K562 (cell line): ENCODE data around the gene ROBO1. TPM values are rescaled to one million over a fixed set of nuclear protein-coding genes. Genes with fewer than 3 reads are reported as not detected.

Source experiments
- ATAC-seq: fragments of 200-7000 bp; cut with Tn5 transposase; 3 replicates; pipeline ENCODE4 v1.9.1; 2020; ENCODE audit warnings: moderate library complexity
- BruUV-seq: library from RNA; stranded (reverse); fragments of 400-500 nt; replicated peaks from 2 replicates; lab custom pipeline; 2021; lab: Mats Ljungman, UMichigan
- CTCF ChIA-PET: fragments of 300-600 bp; formaldehyde crosslinking; extraction: SDS; loops from one replicate; lab custom pipeline; 2021; ENCODE audit warnings: low intra/inter-chr PET ratio; lab: Yijun Ruan, JAX
- POLR2A ChIA-PET: fragments of 300-600, 350-650 bp; sonication (Branson Sonifier 250); formaldehyde crosslinking; extraction: SDS; loops from one replicate; lab custom pipeline; 2021; ENCODE audit warnings: antibody characterized with exemption, inconsistent platforms; lab: Yijun Ruan, JAX
- DNase-seq, 4 experiments: peaks; one replicate each; pipeline versions ENCODE4 v3.0.0 to v3.0.0-alpha.2; 2011 to 2018; ENCODE audit warnings: low spot score in 3 of 4, mixed read lengths in 3 of 4; ENCODE audit errors: extremely low read depth in 1 of 4
- FAIRE-seq: peaks from 2 replicates; lab custom pipeline; 2011; peaks lifted over from hg19 to GRCh38; lab: Jason Lieb, UNC
- H2AFZ ChIP-seq: 2 replicates; pipeline ENCODE4 v1.6.0; 2011; ENCODE audit warnings: low read depth, low read length, control low read depth, inconsistent platforms
- H3K27ac ChIP-seq: fragments of 200-600 bp; 3 replicates; pipeline ENCODE4 v1.8.0; 2011; ENCODE audit warnings: low read depth, mild to moderate bottlenecking, control low read depth, inconsistent platforms, low read length, moderate library complexity, mixed read lengths; ENCODE audit errors: extremely low read depth
- H3K27me3 ChIP-seq, 2 experiments: fragments of 300-600 bp in 1 of 2; 2 replicates in 1 of 2; 3 replicates in 1 of 2; pipeline versions ENCODE4 v1.6.0 to v1.8.0; 2011; ENCODE audit warnings: inconsistent platforms in 2 of 2, low read length in 2 of 2, mild to moderate bottlenecking in 1 of 2, mixed read lengths in 1 of 2, moderate library complexity in 1 of 2; ENCODE audit not compliant: control insufficient read depth in 2 of 2, insufficient read depth in 2 of 2
- H3K36me3 ChIP-seq: fragments of 300-600 bp; 3 replicates; pipeline ENCODE4 v1.8.0; 2011; ENCODE audit warnings: mild to moderate bottlenecking, low read length, inconsistent platforms; ENCODE audit not compliant: control insufficient read depth, insufficient read depth
- H3K4me1 ChIP-seq, 2 experiments: fragments of 200-600 bp in 1 of 2; replicated peaks in 1 of 2; 2 replicates in 1 of 2; 3 replicates in 1 of 2; pipeline versions ENCODE4 v1.5.1 to v1.8.0; 2011; ENCODE audit warnings: inconsistent platforms in 2 of 2, low read length in 2 of 2, mild to moderate bottlenecking in 1 of 2, mixed read lengths in 1 of 2, moderate library complexity in 1 of 2; ENCODE audit not compliant: control insufficient read depth in 2 of 2, insufficient read depth in 2 of 2
- H3K4me2 ChIP-seq: 2 replicates; pipeline ENCODE4 v1.6.1; 2011; ENCODE audit warnings: low read length, control low read depth, inconsistent platforms, mixed read lengths; ENCODE audit not compliant: insufficient read depth
- H3K4me3 ChIP-seq: fragments of 200-600 bp; sonication (generic), shearing (Covaris generic); 2 replicates; pipeline ENCODE4 v1.5.1; 2016; ENCODE audit warnings: control low read depth, inconsistent platforms
- H3K79me2 ChIP-seq: fragments of 200-600 bp; 3 replicates; pipeline ENCODE4 v1.8.0; 2011; ENCODE audit warnings: low read length, inconsistent platforms; ENCODE audit not compliant: control insufficient read depth, insufficient read depth
- H3K9ac ChIP-seq, 2 experiments: 2 replicates each; pipeline versions ENCODE4 v1.6.0 to v1.6.1; 2011; ENCODE audit warnings: low read depth in 2 of 2, low read length in 2 of 2, control low read depth in 1 of 2, inconsistent platforms in 1 of 2, mild to moderate bottlenecking in 1 of 2, mixed read lengths in 1 of 2; ENCODE audit not compliant: insufficient read depth in 1 of 2
- H3K9me1 ChIP-seq: one replicate; pipeline ENCODE4 v1.6.0; 2011; ENCODE audit warnings: inconsistent platforms, mild to moderate bottlenecking, low read length, moderate library complexity; ENCODE audit not compliant: control insufficient read depth, insufficient read depth
- H3K9me3 ChIP-seq: replicated peaks from 2 replicates; pipeline ENCODE4 v1.5.1; 2011; ENCODE audit warnings: low read depth, low read length, inconsistent platforms; ENCODE audit not compliant: control insufficient read depth, insufficient read depth
- H4K20me1 ChIP-seq: replicated peaks from 2 replicates; pipeline ENCODE4 v1.6.1; 2011; ENCODE audit warnings: low read length, inconsistent platforms, mixed read lengths; ENCODE audit not compliant: control insufficient read depth, insufficient read depth
- BMI1 ChIP-seq: fragments of 150-350 bp; IDR thresholded peaks from 2 replicates; pipeline ENCODE4 v1.6.1; 2014; ENCODE audit warnings: low read length
- HNRNPL ChIP-seq: fragments of 200-400 bp; formaldehyde crosslinking; IDR thresholded peaks from 2 replicates; pipeline ENCODE4 v1.6.1; 2017; ENCODE audit warnings: low read depth, mild to moderate bottlenecking, low read length
- NELFE ChIP-seq: IDR thresholded peaks from 2 replicates; pipeline ENCODE4 v1.6.1; 2011; ENCODE audit warnings: mild to moderate bottlenecking; ENCODE audit not compliant: insufficient read depth, insufficient read length
- PRPF4 ChIP-seq: fragments of 200-400 bp; formaldehyde crosslinking; IDR thresholded peaks from one replicate; pipeline ENCODE4 v1.6.1; 2017; ENCODE audit warnings: low read length, low read depth, mild to moderate bottlenecking; ENCODE audit not compliant: insufficient read depth, poor library complexity, severe bottlenecking
- RBM25 ChIP-seq: fragments of 200-400 bp; formaldehyde crosslinking; IDR thresholded peaks from 2 replicates; pipeline ENCODE4 v1.6.1; 2018; ENCODE audit warnings: low read length, low read depth, moderate library complexity; ENCODE audit not compliant: severe bottlenecking
- SAFB2 ChIP-seq: fragments of 200-400 bp; formaldehyde crosslinking; IDR thresholded peaks from 2 replicates; pipeline ENCODE4 v1.6.1; 2018; ENCODE audit warnings: borderline replicate concordance, low read length, low read depth, moderate library complexity; ENCODE audit not compliant: severe bottlenecking
- SNRNP70 ChIP-seq: fragments of 200-400 bp; formaldehyde crosslinking; optimal IDR thresholded peaks from 2 replicates; pipeline ENCODE3; 2017; ENCODE audit warnings: low read depth, low read length
- STAT6 ChIP-seq: sonication (generic); formaldehyde crosslinking; IDR thresholded peaks from 2 replicates; pipeline ENCODE4 v1.8.1; 2023; ENCODE audit warnings: mild to moderate bottlenecking, missing genetic modification reagents
- TAL1 ChIP-seq: fragments of 450-650 bp; IDR thresholded peaks from 2 replicates; pipeline ENCODE4 v1.6.1; 2016; ENCODE audit warnings: mild to moderate bottlenecking
- ZNF239 ChIP-seq: fragments of 250-450 bp; sonication (Bioruptor Pico); IDR thresholded peaks from 2 replicates; pipeline ENCODE4 v1.4.0; 2020; ENCODE audit warnings: mild to moderate bottlenecking
- WGBS: fragments of 100-300 bp; shearing (Covaris generic); methylation state at CpG from one replicate; pipeline ENCODE4 v1.1.6; 2016; ENCODE audit warnings: low coverage, mixed read lengths; ENCODE audit not compliant: insufficient coverage; ENCODE audit errors: missing lambda C conversion rate; 5-methylcytosine and 5-hydroxymethylcytosine counted together
- in situ Hi-C: fragments of 300-500 bp; cut with MboI; formaldehyde crosslinking; loops from 4 replicates; pipeline ENCODE4 v1.15.0; 2018; ENCODE audit warnings: inconsistent platforms, mixed read lengths
- intact Hi-C: fragments of 100-400 bp; cut with micrococcal nuclease; formaldehyde crosslinking; loops from 2 replicates; pipeline ENCODE4 v1.14.2; 2022
- polyA plus RNA-seq, 8 experiments: library from polyadenylated mRNA; depleted of rRNA in 4 of 8; stranded (reverse) in 5 of 8; unstranded in 3 of 8; fragments of >200 nt; fragmentation: Nextera tagmentation in 2 of 8; fragmentation: Illumina TruSeq in 1 of 8; extraction: Ambion mirVana in 2 of 8; extraction: Trizol in 1 of 8; gene quantifications; 2 replicates each; pipeline versions ENCODE4 v1.2.1 to v1.2.3, GENCODE V29; 2011 to 2014; ENCODE audit warnings: inconsistent platforms in 1 of 8, missing spikeins in 1 of 8
- total RNA-seq, 7 experiments: library from RNA; depleted of rRNA in 6 of 7; stranded (reverse); fragments of >200 nt in 6 of 7; fragmentation: Illumina TruSeq in 2 of 7; extraction: Trizol in 2 of 7; gene quantifications; 2 replicates each; pipeline versions ENCODE4 v1.2.1 to v1.2.3, GENCODE V29; 2011 to 2021; ENCODE audit warnings: low replicate concordance in 1 of 7
- TF ChIP-seq, protein P1 (sequence below): sonication (generic); formaldehyde crosslinking; IDR thresholded peaks from 2 replicates; pipeline ENCODE4 v1.9.0; 2022; ENCODE audit warnings: mild to moderate bottlenecking, missing genetic modification reagents
- TF ChIP-seq, protein P2 (sequence below): sonication (generic); formaldehyde crosslinking; IDR thresholded peaks from 2 replicates; pipeline ENCODE4 v1.9.0; 2022; ENCODE audit warnings: mild to moderate bottlenecking, missing genetic modification reagents

Gene ROBO1
- total and polyA plus RNA-seq, 9 of the 15 experiments (the other 6 are each of a cell fraction or from before 2014, with no cell fraction given): 0.01 to 0.53 (median 0.17) TPM; not detected in 5

DNA sequence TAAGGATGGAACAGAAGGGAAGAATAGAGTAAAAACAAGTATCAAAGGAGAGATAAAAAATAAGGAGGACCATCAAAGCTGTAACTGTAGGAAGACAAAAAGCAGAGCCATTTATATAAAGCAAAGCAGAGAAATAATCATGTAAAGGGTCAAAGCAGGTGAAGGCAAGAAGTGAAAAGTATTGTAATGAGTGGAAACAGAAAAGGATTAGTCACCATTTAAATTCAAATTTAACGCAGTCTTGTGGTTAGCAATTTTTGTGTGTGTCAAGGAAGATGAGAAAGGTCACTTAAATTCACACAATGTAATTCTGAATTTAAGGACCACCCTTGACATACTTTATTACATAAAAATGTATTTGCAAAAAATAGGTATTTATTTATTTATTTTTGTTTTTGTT, 567.8 kb downstream of the ROBO1 start:
- Histone ChIP-seq H3K27ac (no peak overlapping the region), H3K4me3 (no peak overlapping the region), H3K36me3 (no peaks in the 10 kb centered on the region), H3K27me3 (no peaks in the 10 kb centered on the region), H3K9me1 (no peaks in the 10 kb centered on the region), H3K4me2 (no peak overlapping the region), H3K9ac (no peak overlapping the region), H3K79me2 (no peaks in the 10 kb centered on the region), H3K9me3 (no peaks in the 10 kb centered on the region), H4K20me1 (no peaks in the 10 kb centered on the region), H3K4me1 (no peaks in the 10 kb centered on the region), H2AFZ (no peak overlapping the region)
- TF ChIP-seq TAL1: no peak
- TF ChIP-seq HNRNPL: no peak
- in situ Hi-C loops (no loop called here), intact Hi-C loops (no loop called here)
- DNase-seq (no peak), ATAC-seq (no peak), FAIRE-seq (no peak)
- ChIA-PET CTCF (no interaction called here), POLR2A (no interaction called here)
- BruUV-seq: no TSS peak
- 0% methylated on average over 1 of the region's 1 CpG for WGBS

DNA sequence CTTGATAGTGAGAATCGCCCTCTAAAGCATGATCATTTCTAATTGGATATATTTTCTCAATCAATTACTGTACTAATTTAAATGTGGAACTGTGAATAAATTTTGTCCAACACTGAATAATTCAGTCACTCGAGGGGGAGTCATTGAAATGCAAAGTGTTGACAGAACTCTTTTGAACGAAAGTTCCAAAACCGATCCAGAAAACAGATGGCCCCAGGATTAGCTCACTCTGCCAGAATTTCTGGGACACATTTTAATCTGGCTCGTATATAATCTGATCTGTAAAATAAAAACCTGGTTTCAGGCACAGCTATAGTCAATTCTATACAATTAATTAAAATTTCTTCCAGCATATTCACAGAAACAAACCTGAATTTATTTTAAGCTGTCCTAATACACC, 580.4 kb downstream of the ROBO1 start:
- H3K9me3 ChIP-seq: no peaks in the 10 kb centered on the region
- TF ChIP-seq SAFB2 (no peak), RBM25 (no peak), TAL1 (no peak), BMI1 (no peak), STAT6 (CRISPR knock-in tag) (no peak), ZNF239 (no peak), PRPF4 (no peak), SNRNP70 (no peak), NELFE (no peak)
- TF ChIP-seq, protein P1, sequence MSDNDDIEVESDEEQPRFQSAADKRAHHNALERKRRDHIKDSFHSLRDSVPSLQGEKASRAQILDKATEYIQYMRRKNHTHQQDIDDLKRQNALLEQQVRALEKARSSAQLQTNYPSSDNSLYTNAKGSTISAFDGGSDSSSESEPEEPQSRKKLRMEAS (CRISPR knock-in tag): no peak
- TF ChIP-seq, protein P2, sequence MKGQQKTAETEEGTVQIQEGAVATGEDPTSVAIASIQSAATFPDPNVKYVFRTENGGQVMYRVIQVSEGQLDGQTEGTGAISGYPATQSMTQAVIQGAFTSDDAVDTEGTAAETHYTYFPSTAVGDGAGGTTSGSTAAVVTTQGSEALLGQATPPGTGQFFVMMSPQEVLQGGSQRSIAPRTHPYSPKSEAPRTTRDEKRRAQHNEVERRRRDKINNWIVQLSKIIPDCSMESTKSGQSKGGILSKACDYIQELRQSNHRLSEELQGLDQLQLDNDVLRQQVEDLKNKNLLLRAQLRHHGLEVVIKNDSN (CRISPR knock-in tag): no peak
- POLR2A ChIA-PET: no interaction called here
- no peak for DNase-seq
- H3K4me2 ChIP-seq: no peak overlapping the region
- H3K27ac ChIP-seq: no peak overlapping the region
- H3K27me3 ChIP-seq: no peaks in the 10 kb centered on the region
- in situ Hi-C loops: no loop called here
- H3K4me3 ChIP-seq: no peak overlapping the region
- no peaks in the 10 kb centered on the region for H3K4me1 ChIP-seq
- H3K36me3 ChIP-seq: no peaks in the 10 kb centered on the region
- H3K9ac ChIP-seq: no peak overlapping the region
- ATAC-seq: no peak
- H2AFZ ChIP-seq: no peak overlapping the region
- no TSS peak for BruUV-seq
- CTCF ChIA-PET: no interaction called here
- 0% methylated on average over 5 of the region's 5 CpGs for WGBS
- no peaks in the 10 kb centered on the region for H4K20me1 ChIP-seq
- no peak for FAIRE-seq
- H3K79me2 ChIP-seq: no peaks in the 10 kb centered on the region
- intact Hi-C loops: no loop called here
- H3K9me1 ChIP-seq: no peaks in the 10 kb centered on the region
